OCI-LY3 (cell line): Measurements from ENCODE around the gene ALS2CL.

Source experiments
- H2AFZ ChIP-seq: fragments of 200-600, 300-600 bp; shearing (Covaris generic); 2 replicates; pipeline ENCODE4 v1.6.0; 2014; ENCODE audit warnings: antibody characterized with exemption, low read depth, low read length
- H3K27ac ChIP-seq: fragments of 200-600, 300-600 bp; sonication (generic); 2 replicates; pipeline ENCODE4 v1.5.1; 2014; ENCODE audit warnings: mild to moderate bottlenecking, low read length, moderate library complexity, mixed read lengths
- H3K27me3 ChIP-seq: fragments of 200-600, 300-600 bp; sonication (generic); 2 replicates; pipeline ENCODE4 v1.6.1; 2014; ENCODE audit warnings: low read depth, low read length, mixed read lengths
- H3K36me3 ChIP-seq: fragments of 200-600, 300-600 bp; sonication (generic); replicated peaks from 2 replicates; pipeline ENCODE3; 2014; ENCODE audit warnings: low read depth, low read length, mixed read lengths
- H3K4me1 ChIP-seq: fragments of 300-600, 200-600 bp; sonication (generic); 2 replicates; pipeline ENCODE4 v1.6.1; 2014; ENCODE audit warnings: low read length, mixed read lengths
- H3K4me2 ChIP-seq: fragments of 200-600, 300-600 bp; sonication (generic); 2 replicates; pipeline ENCODE4 v1.6.1; 2014; ENCODE audit warnings: low read length, mixed read lengths
- H3K4me3 ChIP-seq: fragments of 300-600, 200-600 bp; sonication (generic); 2 replicates; pipeline ENCODE4 v1.5.1; 2014; ENCODE audit warnings: antibody characterized with exemption, mild to moderate bottlenecking, low read length, moderate library complexity
- H3K79me2 ChIP-seq: fragments of 300-600, 200-600 bp; shearing (Covaris generic); 2 replicates; pipeline ENCODE4 v1.6.1; 2014; ENCODE audit warnings: mild to moderate bottlenecking, low read length, mixed read lengths
- H3K9ac ChIP-seq: fragments of 300-600, 200-600 bp; shearing (Covaris generic); 2 replicates; pipeline ENCODE4 v1.6.0; 2014; ENCODE audit warnings: mild to moderate bottlenecking, low read length, moderate library complexity
- H3K9me3 ChIP-seq: fragments of 200-600, 300-600 bp; shearing (Covaris generic); 2 replicates; pipeline ENCODE4 v1.6.1; 2014; ENCODE audit warnings: low read length, mixed read lengths; ENCODE audit not compliant: insufficient read depth
- H4K20me1 ChIP-seq: fragments of 200-600, 300-600 bp; sonication (generic); 2 replicates; pipeline ENCODE4 v1.6.1; 2016; ENCODE audit warnings: low read length, mixed read lengths; ENCODE audit not compliant: insufficient read depth
- EZH2phosphoT487 ChIP-seq: fragments of 200-600 bp; shearing (Covaris generic); IDR thresholded peaks from 2 replicates; pipeline ENCODE4 v1.6.1; 2018; ENCODE audit warnings: antibody characterized with exemption, mixed run types, low read depth
- TF ChIP-seq, protein P1 (sequence below): fragments of 200-600, 300-600 bp; sonication (generic); IDR thresholded peaks from 2 replicates; pipeline ENCODE4 v1.5.1; 2014; ENCODE audit warnings: antibody characterized with exemption, low read length, low read depth

Gene ALS2CL

DNA sequence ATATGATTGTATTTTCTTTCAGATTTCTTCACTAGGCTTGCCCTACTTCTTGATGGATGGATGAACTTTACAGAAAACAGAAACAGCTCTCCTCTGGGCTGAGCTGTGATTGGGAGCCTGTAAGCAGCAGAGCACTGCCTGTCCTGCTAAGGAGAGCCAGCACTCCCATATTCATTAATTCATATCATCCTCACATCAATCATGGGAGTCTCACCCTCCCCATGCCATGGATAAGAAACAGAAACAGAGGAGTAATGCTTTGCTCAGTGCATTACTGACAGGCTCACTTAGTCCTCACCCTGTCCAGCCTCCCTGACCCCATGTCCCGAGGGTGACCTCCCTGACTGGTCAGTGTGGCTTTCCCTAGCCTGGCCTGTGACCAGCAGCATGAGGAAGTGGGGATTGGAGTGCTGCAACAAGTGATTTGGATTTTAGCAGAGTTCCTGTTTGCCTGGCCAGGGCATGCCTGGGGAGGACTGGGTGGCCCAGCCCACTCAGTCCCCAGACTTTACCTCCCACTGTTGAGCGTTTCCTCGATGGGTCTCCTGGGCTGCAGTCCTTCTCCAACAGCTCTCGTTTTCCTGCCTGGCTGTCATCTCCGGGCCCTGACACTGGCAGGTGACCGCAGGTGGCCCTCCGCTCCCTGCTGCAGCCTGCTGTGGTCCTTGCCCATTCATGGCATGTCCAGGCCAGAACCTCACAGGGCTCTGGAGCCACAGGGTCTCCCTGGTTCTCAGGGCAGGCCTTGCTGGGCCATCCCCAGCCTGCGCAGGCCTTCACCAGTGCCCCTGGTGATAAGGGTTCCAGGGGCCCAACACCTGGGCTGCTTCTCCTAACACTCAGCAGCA lies 6.4 kb upstream of the ALS2CL start:
- no peaks in the 10 kb centered on the region for H3K27me3 ChIP-seq
- no peak overlapping the region for H2AFZ ChIP-seq
- H3K4me3 ChIP-seq = no peak overlapping the region
- no peak for TF ChIP-seq EZH2phosphoT487
- TF ChIP-seq, protein P1, sequence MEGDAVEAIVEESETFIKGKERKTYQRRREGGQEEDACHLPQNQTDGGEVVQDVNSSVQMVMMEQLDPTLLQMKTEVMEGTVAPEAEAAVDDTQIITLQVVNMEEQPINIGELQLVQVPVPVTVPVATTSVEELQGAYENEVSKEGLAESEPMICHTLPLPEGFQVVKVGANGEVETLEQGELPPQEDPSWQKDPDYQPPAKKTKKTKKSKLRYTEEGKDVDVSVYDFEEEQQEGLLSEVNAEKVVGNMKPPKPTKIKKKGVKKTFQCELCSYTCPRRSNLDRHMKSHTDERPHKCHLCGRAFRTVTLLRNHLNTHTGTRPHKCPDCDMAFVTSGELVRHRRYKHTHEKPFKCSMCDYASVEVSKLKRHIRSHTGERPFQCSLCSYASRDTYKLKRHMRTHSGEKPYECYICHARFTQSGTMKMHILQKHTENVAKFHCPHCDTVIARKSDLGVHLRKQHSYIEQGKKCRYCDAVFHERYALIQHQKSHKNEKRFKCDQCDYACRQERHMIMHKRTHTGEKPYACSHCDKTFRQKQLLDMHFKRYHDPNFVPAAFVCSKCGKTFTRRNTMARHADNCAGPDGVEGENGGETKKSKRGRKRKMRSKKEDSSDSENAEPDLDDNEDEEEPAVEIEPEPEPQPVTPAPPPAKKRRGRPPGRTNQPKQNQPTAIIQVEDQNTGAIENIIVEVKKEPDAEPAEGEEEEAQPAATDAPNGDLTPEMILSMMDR = no peak
- H3K9ac ChIP-seq = no peak overlapping the region
- H3K79me2 ChIP-seq = peaks cover 60% of the 10 kb centered on the region
- H3K27ac ChIP-seq = no peak overlapping the region
- H3K4me1 ChIP-seq = peaks cover 14% of the 10 kb centered on the region
- peaks cover 26% of the 10 kb centered on the region for H3K36me3 ChIP-seq
- peaks cover 50% of the 10 kb centered on the region for H4K20me1 ChIP-seq
- H3K9me3 ChIP-seq = no peaks in the 10 kb centered on the region
- no peak overlapping the region for H3K4me2 ChIP-seq

DNA sequence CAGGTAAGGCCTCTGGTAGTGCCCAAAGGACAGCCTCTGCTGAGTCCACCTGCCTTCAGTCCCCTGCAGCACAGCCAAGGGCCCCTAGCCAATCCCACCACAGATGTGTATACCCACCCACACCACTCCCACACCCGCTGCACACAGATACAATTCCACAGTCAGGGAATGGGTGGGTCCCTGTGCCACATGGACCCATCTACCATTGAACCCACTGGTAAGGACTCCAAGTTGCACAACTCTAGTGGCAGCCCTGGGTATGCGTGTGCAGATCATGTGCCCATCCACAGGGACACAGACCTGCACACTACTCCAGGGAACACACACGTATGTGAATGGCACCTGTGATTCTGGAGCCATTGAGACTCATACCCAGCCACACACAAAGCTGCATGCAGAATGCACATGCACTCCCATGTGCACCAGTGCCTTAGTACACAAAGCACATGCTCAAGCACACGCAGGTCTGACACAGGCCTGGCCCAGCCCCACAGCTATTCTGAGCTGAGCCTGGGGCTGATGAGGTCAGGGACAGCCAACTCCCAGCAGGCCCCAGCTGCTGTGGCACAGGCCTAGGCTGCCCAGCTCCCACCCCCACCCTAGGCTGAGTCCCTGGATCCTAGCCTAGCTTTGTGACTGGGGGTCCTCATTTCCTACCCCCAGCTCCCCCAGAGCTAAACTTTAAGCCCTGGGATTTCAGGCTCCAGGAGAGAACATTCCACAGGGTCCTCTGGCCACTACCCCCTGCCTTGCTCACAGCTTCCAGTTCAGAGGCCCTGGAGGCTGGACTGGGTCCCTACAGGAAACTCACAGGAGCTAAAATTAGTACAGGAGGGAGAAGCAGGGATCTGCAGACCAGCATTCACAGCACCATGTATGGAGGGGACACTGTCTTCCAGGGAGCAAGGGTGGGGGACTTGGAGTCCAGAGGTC lies 2.7 kb upstream of the ALS2CL start:
- peak overlapping the region; percentile 93 for H3K4me3 ChIP-seq
- H3K4me1 ChIP-seq = peaks cover 28% of the 10 kb centered on the region
- no peak overlapping the region for H2AFZ ChIP-seq
- peaks cover 26% of the 10 kb centered on the region for H3K36me3 ChIP-seq
- H3K4me2 ChIP-seq = peak overlapping the region; percentile 96
- H3K9ac ChIP-seq = peak overlapping the region; percentile 91
- peaks cover 18% of the 10 kb centered on the region for H4K20me1 ChIP-seq
- peak overlapping the region; percentile 84 for H3K27ac ChIP-seq
- peaks cover 68% of the 10 kb centered on the region for H3K79me2 ChIP-seq
- peaks cover 12% of the 10 kb centered on the region for H3K27me3 ChIP-seq
- no peaks in the 10 kb centered on the region for H3K9me3 ChIP-seq
- no peak for TF ChIP-seq EZH2phosphoT487
- TF ChIP-seq, protein P1 = no peak

DNA sequence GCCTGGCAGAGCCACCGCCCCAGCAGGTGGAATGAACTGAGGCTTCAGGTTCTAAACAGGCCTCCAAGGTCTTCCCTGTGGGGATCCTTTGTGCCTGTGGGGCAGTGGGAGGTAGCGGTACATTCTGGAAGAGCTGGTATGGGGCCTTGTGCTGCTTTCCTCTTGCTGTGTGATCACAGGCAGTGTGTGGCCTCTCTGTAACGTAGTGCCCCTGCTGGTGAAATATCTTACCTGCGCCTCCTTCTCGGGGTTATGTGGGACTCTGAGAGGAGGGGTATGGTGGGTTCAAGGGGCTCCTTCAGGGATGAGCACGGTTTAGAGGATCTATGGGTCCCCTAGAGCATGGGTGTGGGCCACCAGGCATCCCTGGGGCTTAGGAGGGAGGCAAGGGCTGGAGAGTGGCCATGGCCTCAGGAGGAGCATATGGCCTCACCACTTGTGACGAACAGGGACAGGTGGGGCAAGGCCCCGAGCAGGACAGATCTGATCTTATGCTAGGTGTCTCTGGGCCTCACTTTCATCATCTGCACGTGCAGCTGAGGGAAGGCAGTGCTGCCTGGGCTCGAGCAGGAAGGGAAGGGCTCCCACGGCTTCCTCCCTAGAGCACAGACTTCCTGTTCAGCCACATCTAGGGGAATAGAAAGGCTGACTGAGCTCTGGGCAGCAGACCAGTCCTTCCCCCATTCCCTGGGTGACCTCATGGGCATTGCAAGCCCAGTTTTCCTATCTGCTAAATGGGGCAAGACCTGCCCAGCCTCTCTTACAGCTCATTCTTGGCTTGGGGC lies 1.9 kb upstream of the ALS2CL start:
- no peak for TF ChIP-seq EZH2phosphoT487
- TF ChIP-seq, protein P1 = peak; percentile 82
- H3K27ac ChIP-seq = peak overlapping the region; percentile 84
- peaks cover 63% of the 10 kb centered on the region for H3K79me2 ChIP-seq
- H4K20me1 ChIP-seq = peaks cover 13% of the 10 kb centered on the region
- no peaks in the 10 kb centered on the region for H3K9me3 ChIP-seq
- peak overlapping the region; percentile 96 for H3K4me2 ChIP-seq
- H3K4me3 ChIP-seq = peak overlapping the region; percentile 93
- H3K4me1 ChIP-seq = peaks cover 28% of the 10 kb centered on the region
- peaks cover 12% of the 10 kb centered on the region for H3K27me3 ChIP-seq
- H3K9ac ChIP-seq = peak overlapping the region; percentile 91
- H2AFZ ChIP-seq = no peak overlapping the region
- peaks cover 24% of the 10 kb centered on the region for H3K36me3 ChIP-seq
